CD4-positive, alpha-beta T cell treated with Interleukin-17A for 4 hours (primary cell): ENCODE data around the gene SBF2.

Source experiments
- DNase-seq: peaks from one replicate; pipeline ENCODE4 v3.0.0-alpha.2; 2020; ENCODE audit warnings: mixed read lengths

The SBF2 gene

DNA sequence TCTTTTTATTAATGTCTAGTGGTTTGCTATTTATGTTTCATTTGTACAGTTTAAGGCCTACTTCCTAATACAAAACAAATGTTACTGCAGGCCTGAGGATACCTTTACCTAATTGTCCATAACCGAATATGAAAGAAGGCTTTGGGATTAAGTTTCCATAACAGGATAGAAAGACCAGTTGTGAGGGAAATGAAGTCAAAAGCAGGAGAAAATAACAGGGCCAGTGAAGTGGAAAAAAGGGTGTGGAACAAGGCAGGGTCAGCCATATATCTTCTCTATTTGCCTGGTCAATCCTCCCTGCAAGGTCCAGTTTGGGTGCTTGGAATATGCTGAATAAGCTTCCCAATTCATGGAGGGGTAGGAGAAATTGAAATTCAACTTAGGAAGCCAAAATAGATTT is 418.6 kb downstream of the SBF2 start:
- DNase-seq = no peak

DNA sequence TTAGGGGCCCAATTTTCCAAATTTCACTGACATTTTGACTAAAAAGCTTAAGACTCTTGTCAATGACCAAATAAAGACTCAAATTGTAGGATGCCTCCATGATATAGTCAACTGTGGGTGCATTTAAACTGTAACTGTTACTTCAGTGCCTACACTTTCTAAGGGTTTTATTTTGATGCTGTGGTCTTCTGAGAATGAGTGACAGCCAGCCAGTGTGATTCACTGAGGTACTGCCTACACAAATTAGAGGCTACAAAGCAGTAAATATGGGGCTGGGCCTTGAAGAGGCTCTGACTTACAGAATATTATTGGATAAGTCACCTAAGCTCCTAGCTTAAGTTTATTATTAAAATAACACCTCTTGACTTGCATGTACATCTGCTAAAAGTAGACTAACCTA is 419.6 kb downstream of the SBF2 start:
- no peak for DNase-seq

DNA sequence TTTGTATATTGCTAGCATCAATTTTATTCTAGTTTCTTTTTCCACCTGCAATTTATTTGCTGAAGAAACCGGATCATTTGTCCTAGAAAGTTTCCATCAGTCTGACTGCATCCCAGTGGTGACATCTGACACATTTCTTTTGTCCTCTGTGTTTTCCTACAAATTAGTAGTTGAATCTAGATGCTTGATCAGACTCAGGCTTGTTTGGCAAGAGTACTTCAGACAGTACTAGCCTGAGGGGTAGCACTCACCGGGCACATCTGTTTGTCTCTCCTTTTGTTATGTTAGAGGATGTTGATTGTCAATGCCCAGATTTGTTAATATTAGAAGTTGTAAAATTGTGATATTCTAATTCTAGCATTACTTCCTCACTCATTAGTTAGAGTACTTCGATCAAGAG is 425.4 kb downstream of the SBF2 start:
- no peak for DNase-seq

DNA sequence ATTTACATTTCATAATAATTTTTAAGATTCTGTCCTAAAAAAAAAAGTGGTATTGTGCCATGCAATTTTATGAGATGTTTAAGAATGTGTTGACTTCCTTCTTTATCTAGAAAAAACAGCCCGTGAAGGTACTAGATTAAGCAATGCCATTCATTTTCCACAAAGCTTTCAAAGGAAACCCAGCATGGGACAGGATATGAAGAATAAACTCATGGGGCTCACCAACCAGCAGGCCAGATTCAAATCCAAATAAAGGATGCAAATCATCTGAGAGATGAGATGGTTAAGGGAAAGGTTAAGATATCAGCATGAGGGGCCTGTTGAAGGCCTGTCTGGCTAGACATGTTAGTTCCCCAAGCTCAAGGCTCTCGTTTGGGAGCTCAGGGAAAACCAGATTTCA is 431.0 kb downstream of the SBF2 start:
- DNase-seq = no peak

DNA sequence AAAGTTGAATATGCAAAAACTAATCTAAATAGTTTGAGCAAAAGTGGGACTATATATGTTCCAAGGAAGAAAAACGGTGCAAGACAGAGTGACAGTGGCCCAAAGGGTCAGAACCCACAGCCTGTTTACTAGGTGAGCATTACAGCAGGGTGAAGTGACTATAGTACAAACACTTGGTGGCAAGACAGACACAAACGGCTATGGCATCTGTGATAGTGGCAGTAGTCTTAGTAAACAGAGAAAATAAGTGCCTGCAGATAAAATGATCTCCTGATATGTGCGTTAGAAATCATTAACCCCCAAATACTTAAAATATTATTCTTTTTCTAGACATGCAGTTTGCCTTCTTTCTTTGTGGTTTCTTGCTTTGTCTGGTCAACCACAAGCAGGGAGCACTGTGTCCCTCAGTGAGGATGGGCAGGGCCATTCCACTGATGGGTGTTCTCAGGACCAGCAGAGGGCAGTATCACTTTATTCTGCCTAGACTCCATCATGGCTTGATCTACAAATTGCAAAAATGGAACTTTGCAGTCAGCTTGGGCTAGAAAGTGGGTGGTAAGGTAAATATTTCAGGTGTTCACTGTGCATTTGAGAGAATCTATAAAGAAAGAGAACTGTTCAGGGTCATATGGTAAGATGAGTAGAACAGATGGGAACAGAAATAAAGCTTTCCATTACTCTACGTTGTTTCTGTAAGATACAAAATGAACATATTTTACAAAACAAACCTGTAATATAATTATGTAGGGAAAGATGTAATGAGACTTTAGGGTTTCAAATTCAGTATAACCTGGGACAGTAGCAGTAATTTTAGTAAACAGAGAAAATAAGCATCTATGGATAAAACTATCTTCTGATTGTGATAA is 431.9 kb downstream of the SBF2 start:
- peak; percentile 52 for DNase-seq

DNA sequence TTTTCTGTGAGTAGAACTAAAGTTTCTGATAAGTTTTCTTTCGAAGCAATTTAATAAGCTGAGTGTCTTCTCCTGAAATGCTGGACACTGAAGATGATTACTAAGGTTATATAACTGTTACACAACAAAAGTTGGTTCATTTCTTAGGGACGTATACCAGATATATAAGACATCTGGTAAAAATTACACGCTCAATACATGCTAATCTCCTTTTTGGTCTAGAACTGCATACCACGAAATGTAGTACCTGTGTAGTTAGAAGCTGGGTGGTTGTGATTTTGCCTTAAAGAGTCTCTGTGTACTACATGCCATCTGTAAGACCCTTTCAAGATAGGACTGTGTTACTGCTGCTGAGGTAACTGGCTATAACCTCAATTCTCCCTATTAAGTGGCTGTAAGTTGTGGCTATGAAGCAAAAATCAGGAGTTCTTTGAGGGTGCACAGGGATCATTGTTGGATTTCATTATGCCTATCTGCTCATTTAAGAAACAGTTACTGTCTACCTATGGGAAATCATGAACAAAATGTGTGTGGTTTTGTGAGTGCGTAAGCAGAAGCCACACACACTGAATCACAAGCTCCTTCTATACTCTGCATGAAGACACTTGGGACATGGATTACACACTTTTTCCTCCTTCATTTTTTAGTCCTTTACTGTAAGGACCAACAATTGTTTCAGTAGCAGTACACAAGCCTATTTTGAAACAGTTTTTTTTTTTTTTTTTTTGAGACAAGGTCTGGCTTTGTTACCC is 434.3 kb downstream of the SBF2 start:
- DNase-seq = no peak

DNA sequence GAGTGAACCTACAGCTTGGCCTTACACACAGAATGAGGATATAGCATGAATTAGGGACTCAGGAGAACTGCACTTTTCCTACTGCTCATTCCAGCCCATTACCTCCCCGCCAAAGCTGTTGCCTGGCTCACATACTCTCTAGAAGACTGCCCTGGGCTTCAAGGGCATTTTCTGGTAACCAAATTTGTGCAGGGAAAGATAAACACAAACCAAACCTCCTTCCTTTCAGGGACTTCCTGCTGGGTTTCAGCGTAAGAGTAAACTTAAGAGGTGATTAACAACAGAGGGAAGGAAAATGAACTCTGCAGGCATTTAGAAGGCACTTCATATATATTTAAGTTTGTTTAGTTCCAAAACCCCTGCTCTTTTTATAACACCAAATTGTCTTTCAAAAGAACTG is 435.2 kb downstream of the SBF2 start:
- DNase-seq = no peak

DNA sequence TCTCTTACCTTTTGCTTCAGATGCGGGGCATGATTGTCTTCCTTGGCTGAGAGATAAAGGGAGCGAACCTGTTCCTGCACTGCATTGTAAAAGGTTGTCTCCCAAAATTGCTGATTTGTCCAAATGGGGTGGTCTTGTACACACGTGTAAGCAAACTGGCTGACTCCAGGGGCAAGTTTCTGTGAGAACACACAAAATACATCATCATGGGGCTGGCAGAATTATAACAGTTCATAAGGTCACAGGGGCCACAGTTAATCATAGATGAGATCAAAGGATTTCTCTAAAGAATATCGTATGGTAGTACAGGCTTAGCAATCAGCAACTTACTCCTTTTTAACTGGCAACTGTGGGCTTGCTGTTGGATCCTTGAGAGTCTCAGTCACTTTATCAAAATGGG is 435.8 kb downstream of the SBF2 start:
- DNase-seq = no peak

DNA sequence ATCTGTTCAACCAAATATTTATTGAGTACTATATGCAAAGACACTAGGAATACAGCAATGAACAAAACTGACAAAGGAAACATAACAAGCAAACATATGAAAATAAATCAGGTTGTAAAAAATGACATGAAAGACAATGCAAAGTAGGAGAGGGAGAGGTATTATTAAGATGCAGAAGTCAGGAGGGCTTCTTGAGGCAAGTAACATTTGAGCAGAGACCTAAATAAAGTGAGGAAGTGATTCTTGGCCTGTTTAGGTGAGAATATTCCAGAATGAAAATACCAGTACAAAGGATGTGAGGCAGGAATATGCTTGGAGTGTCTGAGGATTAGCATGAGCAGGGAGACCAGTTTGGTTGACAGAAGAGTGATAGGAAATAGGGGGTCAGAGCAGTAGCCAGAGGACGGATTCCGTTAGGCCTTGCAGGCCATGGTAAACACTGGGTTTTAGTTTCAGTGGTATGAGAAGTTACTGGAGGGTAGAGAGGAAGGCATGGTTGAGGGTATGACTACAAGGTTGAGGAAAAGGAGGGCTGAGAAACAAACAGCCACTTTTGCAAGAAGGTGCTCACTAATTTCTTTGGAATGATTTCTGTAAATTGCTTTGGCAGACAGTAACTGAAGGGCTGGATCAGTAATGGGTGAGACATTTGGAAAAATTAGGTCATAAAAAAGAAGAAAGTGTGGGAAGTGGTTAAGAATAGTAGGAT is 438.3 kb downstream of the SBF2 start:
- no peak for DNase-seq

DNA sequence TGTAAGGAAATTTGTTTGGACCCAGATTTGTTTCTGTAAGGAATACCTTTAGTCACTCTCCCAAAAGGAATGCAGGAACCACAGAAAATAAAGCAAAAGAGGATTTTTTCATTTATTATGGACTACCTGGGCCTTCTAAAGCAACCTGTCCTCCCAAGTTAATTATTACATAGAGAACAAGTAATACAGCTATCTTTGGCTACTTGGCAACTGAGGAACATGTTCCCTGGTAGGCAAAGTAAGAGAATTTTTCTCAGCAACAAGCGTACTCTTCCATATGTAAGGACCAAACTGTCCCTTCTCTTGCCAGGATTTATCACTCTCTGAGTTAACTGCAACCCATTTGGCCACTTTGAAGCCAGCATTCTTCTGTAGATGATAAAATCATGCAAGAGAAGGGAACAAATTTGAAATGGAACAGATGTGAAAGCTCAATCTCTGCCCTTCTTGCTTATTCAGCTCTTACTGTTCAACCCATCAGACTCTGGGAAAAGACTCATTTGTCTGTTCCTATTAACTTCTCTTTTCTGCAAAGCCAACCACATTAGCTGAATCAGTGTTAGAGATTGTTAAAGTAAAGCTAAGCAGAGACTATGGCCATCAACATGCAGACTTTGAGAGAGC is 440.0 kb downstream of the SBF2 start:
- no peak for DNase-seq

DNA sequence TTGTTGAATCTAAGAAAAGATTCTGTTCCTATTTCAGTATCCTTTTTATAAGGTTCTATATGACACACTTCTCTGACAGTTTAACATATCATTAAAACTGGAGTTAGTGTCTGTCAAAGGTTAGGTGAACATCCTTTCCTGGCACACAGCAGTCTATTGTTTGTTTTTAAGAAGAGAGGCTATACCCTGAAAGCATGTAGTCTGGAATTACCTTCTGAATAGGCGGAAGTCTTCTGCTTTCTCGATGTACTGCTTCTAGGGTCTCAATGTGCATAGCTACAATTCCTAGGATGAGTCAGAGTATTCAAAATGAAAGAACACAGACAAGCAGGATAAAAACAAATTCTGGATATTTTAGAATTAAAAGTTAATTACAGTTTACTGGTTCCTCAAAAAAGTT is 441.6 kb downstream of the SBF2 start:
- no peak for DNase-seq

DNA sequence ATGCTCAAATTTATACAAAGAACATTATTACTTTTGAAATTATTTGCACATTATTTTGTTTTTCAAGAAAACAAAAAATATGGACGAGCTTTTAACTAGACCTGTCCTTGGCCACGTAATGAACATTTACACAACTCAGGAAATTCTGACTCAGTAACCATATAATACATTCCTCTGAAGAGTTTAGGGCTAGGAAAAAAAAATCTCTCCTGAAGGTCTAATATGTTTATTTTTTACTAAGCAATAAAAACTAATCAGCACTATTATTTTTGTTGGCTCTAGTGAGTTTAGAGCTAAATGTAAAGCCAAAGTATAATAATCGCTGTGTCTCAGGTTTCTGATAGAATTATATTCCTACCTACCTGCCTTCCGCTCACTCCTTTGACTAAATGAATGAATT is 442.7 kb downstream of the SBF2 start:
- no peak for DNase-seq

DNA sequence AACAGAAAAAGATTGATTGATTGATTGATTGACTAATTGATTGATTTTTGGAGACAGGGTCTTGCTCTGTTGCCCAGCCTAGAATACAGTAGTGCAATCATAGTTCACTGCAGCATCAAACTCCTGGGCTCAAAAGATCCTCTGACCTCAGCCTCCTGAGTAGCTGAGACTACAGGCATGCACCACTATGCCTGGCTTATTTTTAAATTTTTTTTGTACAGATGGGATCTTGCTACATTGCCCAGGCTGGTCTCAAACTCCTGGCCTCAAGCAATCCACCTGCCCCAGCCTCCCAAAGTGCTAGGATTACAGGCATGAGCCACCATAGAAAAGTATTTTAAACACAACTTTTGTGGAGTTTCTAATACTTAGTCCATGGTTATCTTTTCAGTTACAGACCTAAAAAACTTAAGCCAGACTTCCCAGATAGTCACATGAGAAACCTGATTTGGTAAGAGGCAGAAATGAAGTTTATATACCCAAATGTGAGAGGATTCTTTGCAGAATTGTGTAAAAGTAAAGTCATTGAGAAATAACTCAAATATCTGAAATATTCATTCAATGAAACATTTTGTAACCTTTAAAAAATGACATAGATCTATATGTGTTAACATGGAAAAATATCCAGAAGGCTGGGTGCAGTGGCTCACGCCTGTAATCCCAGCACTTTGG is 443.7 kb downstream of the SBF2 start:
- DNase-seq = no peak

DNA sequence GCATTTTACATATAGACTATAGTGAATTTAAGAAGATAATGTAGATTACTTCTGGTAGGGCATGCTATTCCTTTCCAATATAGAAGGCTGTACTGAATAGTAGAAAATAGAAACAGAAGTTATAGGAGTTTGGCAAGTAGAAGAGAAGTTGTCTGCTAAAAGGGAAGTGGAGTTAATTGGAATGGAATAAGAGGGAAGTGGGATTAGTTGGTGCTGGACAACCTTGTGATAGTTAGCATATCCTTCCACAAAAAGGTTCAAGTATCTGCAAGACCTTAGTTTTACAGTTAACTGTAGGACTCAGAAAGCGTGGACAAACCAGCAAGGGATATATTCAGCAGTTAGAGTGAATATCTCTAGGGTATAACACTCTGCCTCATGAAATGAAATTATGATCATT is 444.6 kb downstream of the SBF2 start:
- no peak for DNase-seq

DNA sequence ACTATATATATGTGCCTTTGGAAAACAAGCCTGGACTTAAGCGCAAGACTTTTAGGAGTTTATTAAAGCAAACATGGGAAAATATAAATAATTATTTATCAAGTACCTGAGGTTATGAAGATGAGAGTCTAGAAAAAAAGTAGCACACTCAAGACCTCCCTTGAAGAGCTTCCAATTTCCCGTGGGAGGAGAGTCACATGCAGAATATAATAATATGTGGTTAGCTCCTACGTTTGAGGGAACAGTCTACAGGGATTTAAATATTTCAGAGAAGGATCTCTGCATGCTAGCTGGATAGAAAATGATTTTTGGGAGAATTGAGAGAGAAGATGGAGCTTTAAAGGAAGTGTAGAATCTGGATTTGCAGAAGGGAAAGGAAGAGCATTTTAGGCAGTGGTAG is 446.4 kb downstream of the SBF2 start:
- no peak for DNase-seq

DNA sequence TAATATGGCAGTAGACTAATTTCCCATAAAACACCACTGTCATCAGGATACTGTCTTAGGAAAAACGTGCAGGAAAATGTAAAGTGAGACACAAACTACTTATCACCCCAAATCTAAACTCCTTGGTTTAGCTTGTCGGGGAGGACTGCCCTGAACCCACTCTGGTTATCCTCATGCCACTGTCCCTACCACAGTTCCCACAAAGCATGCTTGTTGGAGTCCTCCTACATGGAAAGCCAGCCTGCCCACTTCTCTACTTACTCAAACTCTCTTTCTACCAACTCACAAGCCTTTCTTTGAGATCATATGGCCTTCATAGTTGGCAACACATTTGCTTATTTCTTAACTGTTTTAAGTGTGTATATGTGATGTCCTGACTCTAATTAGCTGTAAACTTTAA is 451.1 kb downstream of the SBF2 start:
- no peak for DNase-seq

DNA sequence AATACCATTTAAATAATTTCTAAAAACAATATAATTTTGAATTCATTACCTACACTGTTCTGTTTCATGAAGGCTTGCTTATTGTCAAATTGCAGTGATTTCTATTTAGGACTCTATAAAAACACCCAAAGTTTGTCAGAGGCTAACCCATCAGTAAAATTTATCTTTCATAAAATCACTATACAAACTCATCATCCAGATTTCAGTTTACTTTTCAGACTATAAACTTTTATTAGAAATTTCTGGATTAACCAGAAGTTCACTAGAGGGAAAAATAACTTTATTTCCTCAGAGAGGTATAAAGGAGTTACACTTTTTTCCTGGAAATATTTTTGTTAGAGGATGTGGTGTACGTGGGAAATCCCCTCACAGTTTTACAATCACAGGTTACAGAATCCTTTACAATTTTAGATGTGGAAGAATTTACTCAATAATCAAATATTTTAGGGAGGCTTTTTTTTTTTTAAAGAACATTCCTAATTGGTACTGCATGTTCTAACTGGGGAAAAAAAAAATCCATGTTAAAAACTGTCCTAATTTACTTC is 453.5 kb downstream of the SBF2 start:
- DNase-seq = no peak

DNA sequence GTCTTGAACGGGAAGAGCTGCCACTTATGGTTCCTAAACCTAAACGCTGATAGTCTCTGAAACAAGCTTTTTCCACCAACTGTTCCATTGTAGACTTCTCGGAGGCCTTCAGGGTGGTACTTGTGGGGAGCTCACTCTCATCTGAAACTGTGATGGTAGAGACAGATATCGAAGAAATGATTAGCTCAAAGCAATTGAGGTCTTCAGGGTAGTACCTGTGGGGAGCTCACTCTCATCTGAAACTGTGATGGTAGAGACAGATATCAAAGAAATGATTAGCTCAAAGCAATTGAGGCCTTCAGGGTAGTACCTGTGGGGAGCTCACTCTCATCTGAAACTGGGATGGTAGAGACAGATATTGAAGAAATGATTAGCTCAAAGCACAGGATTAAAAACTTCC is 454.5 kb downstream of the SBF2 start:
- DNase-seq = no peak

DNA sequence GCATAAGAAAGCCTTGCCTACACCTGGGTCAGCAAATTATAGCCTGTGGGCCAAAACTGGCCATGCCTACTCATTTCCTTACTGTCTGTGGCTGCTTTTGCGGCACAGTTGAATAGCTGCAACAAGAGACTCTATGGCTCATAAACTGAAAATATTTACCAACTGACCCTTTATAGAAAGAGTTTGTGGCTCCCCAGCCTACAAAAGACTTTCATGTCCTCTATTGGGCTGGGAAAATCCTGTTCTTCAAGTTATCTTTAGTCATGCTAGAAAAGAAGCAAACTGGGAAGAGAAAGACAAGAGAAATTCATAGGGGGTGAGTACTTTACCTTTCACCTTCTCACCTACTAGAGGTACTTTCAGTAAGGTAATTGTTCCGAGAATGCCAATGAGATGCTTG is 455.1 kb downstream of the SBF2 start:
- DNase-seq = no peak

DNA sequence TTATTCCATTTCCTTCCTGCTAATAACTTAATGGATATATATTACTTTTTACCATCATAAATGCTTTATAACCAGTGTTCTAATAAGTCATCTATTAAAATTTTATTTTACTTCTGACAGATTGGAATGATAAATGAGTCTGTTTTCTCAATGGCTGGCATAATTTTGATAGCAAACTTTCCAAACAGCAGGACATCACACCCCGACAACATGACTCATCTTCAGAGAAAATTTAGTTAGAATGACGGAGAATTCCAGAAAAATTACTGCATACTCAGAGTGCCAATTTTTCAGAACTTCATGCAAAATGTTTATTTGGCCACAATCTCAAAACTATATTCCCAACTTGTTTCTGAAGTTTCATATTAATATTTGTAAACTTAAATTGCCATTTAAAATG is 455.8 kb downstream of the SBF2 start:
- no peak for DNase-seq

DNA sequence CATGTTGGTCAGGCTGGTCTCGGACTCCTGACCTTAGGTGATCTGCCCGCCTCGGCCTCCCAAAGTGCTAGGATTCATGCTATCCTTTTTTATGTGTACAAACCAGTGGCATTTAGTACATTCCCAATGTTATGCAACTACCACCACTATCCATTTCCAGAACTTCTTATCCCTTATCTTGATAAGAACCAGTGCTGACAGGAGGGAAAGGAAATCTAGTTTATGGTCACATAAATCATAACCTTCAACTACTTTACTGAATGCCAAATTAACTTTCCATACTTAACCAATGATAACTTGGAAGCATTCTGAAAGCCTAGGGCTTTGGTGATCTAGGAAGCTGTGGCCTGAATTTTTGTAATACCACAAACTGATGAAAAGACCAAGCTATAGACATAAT is 459.7 kb downstream of the SBF2 start:
- no peak for DNase-seq

DNA sequence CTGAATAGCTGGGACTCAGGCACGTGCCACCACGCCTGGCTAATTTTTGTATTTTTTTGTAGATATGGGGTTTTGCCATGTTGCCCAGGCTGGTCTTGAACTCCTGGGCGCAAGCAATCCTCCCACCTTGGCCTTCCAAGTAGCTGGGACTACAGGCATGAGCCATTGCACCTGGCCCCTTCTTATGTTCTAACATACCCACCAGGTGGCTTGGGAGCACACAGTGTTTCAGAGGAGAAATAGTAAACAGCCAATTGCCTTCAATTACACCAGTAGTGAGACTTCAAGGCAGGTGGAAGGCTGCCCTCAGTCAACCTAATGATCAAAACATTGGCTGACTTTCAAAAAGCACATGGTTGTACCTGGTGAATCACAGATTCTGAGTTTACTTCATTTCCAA is 462.9 kb downstream of the SBF2 start:
- no peak for DNase-seq

DNA sequence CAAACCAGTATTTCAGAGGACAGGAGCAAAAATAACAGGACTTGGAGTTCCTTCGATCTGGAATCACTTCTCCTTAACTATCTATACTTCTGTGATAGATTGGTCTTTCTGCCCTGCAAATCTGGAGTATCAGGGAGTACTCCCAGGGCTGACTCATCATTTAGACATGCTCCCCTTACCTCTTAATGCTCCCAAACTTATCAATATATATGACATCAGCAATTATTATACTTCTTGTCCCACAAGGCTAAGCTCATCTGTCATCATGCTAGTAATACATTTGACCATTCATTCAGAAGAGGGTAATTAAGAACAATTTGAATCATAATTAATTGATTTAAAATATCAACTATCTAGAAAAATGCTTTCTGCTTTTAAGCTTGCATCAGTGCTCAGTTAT is 466.3 kb downstream of the SBF2 start:
- no peak for DNase-seq
